Hepatocyte (in vitro differentiated cells): ENCODE measurements around the gene MEGF8. TPM values are rescaled to one million over a fixed set of nuclear protein-coding genes. Genes with fewer than 3 reads are reported as not detected.

Source experiments
- DNase-seq: peaks from one replicate; pipeline ENCODE4 v3.0.0-alpha.2; 2016; ENCODE audit warnings: low spot score
- H2AFZ ChIP-seq: fragments of 200-600 bp; sonication (generic); 2 replicates; pipeline ENCODE4 v1.6.0; 2016; ENCODE audit warnings: antibody characterized with exemption, mild to moderate bottlenecking
- H3K27ac ChIP-seq: fragments of 200-600 bp; sonication (generic); 2 replicates; pipeline ENCODE4 v1.5.1; 2016; ENCODE audit warnings: mild to moderate bottlenecking
- H3K27me3 ChIP-seq: fragments of 200-600 bp; sonication (generic); 2 replicates; pipeline ENCODE4 v1.6.1; 2016
- H3K36me3 ChIP-seq: fragments of 200-600 bp; sonication (generic); replicated peaks from 2 replicates; pipeline ENCODE4 v1.5.1; 2016; ENCODE audit warnings: low read depth; ENCODE audit not compliant: insufficient read depth
- H3K4me1 ChIP-seq: fragments of 200-600 bp; sonication (generic); 2 replicates; pipeline ENCODE4 v1.5.1; 2016; ENCODE audit warnings: mild to moderate bottlenecking, moderate library complexity; ENCODE audit not compliant: insufficient read depth
- H3K4me2 ChIP-seq: fragments of 200-600 bp; sonication (generic); 2 replicates; pipeline ENCODE4 v1.6.0; 2016
- H3K4me3 ChIP-seq: fragments of 200-600 bp; sonication (generic); 2 replicates; pipeline ENCODE4 v1.5.1; 2016; ENCODE audit warnings: mild to moderate bottlenecking
- H3K79me2 ChIP-seq: fragments of 200-600 bp; sonication (generic); 2 replicates; pipeline ENCODE4 v1.6.0; 2017; ENCODE audit warnings: mild to moderate bottlenecking
- H3K9me2 ChIP-seq: fragments of 200-600 bp; sonication (generic); replicated peaks from 2 replicates; pipeline ENCODE4 v1.6.0; 2017; ENCODE audit warnings: mild to moderate bottlenecking; ENCODE audit not compliant: insufficient read depth
- H3K9me3 ChIP-seq: fragments of 200-600 bp; sonication (generic); 2 replicates; pipeline ENCODE4 v1.5.1; 2016; ENCODE audit warnings: low read depth, mild to moderate bottlenecking
- H4K20me1 ChIP-seq: fragments of 200-600 bp; sonication (generic); 2 replicates; pipeline ENCODE4 v1.6.0; 2016; ENCODE audit warnings: mild to moderate bottlenecking; ENCODE audit not compliant: insufficient read depth, poor library complexity, severe bottlenecking
- EZH2 ChIP-seq: fragments of 200-600 bp; sonication (generic); IDR thresholded peaks from 2 replicates; pipeline ENCODE4 v1.6.1; 2016; ENCODE audit warnings: antibody characterized with exemption, mild to moderate bottlenecking, borderline replicate concordance
- EZH2phosphoT487 ChIP-seq: fragments of 200-600 bp; sonication (generic); IDR thresholded peaks from one replicate; pipeline ENCODE4 v1.6.1; 2018; ENCODE audit warnings: antibody characterized with exemption, mild to moderate bottlenecking, low read depth, moderate library complexity; ENCODE audit not compliant: unreplicated experiment, severe bottlenecking
- WGBS: methylation state at CpG from one replicate; pipeline ENCODE4 v1.1.6; 2016; ENCODE audit warnings: low lambda C conversion rate; ENCODE audit errors: missing lambda C conversion rate; 5-methylcytosine and 5-hydroxymethylcytosine counted together
- polyA plus RNA-seq: library from polyadenylated mRNA; unstranded; fragments of >200 nt; fragmentation: Nextera tagmentation; extraction: Ambion mirVana; gene quantifications from 2 replicates; pipeline ENCODE4 v1.2.1, GENCODE V29; 2016
- total RNA-seq: library from RNA; depleted of rRNA; stranded (reverse); fragments of >200 nt; gene quantifications from 2 replicates; pipeline ENCODE4 v1.2.3, GENCODE V29; 2014
- TF ChIP-seq, protein P1 (sequence below): fragments of 200-600 bp; sonication (generic); IDR thresholded peaks from 2 replicates; pipeline ENCODE4 v1.5.1; 2016; ENCODE audit warnings: antibody characterized with exemption, mild to moderate bottlenecking; ENCODE audit not compliant: poor library complexity

Gene MEGF8
- total and polyA plus RNA-seq, 2 experiments from 2014 or later, result 8.3 to 19.2 TPM

DNA sequence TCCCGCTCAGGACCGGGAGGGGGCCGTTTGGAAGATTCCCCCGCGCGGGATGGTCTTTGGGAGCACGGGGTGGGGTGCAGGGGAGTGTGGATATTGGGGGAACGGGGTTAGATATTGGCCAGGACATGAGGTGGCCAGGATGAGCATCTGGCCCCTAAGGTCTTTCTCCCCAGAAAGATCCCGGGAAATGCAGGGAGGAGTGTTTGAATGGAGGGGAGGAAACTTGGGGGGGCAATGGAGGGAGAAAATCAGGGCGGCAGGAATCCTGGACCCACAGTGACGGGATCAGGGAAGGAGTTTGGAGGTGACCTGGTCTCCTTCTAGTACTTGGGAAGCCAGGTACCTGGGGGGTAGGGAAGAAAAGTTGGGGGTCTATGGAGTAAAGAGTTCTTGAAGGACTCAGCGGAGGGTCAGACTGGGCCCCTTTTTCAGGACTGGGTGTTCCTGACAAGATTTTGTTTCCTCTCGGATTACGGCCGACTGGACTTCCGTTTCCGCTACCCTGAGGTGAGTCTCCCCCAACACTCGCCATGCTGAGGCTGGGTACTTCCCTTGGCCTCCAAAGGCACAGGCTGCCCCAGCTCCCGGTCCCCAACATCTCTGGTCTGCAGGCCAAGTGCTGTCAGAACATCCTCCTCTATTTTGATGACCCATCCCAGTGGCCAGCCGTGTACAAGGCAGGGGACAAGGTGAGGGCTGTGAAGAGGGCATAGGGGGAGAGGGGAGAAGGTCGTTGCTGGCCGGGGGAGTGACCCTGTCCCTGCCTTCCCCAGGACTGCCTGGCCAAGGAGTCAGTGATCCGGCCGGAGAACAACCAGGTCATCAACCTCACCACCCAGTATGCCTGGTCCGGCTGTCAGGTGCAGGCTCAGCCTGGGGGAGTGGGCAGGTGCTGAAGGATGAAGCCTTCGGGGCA is 11.3 kb upstream of the MEGF8 start:
- TF ChIP-seq EZH2phosphoT487 (no peak), EZH2 (no peak)
- TF ChIP-seq, protein P1, sequence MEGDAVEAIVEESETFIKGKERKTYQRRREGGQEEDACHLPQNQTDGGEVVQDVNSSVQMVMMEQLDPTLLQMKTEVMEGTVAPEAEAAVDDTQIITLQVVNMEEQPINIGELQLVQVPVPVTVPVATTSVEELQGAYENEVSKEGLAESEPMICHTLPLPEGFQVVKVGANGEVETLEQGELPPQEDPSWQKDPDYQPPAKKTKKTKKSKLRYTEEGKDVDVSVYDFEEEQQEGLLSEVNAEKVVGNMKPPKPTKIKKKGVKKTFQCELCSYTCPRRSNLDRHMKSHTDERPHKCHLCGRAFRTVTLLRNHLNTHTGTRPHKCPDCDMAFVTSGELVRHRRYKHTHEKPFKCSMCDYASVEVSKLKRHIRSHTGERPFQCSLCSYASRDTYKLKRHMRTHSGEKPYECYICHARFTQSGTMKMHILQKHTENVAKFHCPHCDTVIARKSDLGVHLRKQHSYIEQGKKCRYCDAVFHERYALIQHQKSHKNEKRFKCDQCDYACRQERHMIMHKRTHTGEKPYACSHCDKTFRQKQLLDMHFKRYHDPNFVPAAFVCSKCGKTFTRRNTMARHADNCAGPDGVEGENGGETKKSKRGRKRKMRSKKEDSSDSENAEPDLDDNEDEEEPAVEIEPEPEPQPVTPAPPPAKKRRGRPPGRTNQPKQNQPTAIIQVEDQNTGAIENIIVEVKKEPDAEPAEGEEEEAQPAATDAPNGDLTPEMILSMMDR, result no peak
- H3K4me3 ChIP-seq, result no peak overlapping the region
- DNase-seq, result no peak
- H3K27me3 ChIP-seq, result peaks cover 24% of the 10 kb centered on the region
- peak overlapping the region; percentile 96 for H3K4me2 ChIP-seq
- no peaks in the 10 kb centered on the region for H3K79me2 ChIP-seq
- WGBS, result 41% methylated on average over 26 of the region's 26 CpGs
- H2AFZ ChIP-seq, result no peak overlapping the region
- H3K27ac ChIP-seq, result no peak overlapping the region
- H3K36me3 ChIP-seq, result no peaks in the 10 kb centered on the region
- H4K20me1 ChIP-seq, result no peaks in the 10 kb centered on the region
- no peaks in the 10 kb centered on the region for H3K9me2 ChIP-seq
- H3K4me1 ChIP-seq, result no peaks in the 10 kb centered on the region
- no peaks in the 10 kb centered on the region for H3K9me3 ChIP-seq

DNA sequence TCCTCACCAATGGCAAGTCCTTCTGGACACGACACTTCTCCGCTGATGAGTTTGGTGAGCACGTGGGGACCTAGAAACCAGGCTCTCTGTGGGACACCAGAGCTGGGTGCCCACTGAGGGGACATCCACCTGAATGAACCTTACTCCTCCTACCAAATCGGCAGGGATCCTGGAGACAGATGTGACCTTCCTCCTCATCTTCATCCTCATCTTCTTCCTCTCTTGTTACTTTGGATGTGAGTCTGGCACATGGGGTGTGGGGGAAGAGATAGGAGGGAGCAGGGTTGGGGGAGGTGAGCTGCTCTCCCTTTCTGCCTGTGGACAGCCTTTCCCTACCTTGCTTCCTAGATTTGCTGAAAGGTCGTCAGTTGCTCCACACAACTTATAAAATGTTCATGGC is 10.4 kb upstream of the MEGF8 start:
- H2AFZ ChIP-seq, result no peak overlapping the region
- no peaks in the 10 kb centered on the region for H3K9me3 ChIP-seq
- TF ChIP-seq, protein P1, result no peak
- TF ChIP-seq EZH2, result no peak
- no peak for TF ChIP-seq EZH2phosphoT487
- no peaks in the 10 kb centered on the region for H4K20me1 ChIP-seq
- peaks cover 25% of the 10 kb centered on the region for H3K27me3 ChIP-seq
- no peak overlapping the region for H3K4me3 ChIP-seq
- H3K9me2 ChIP-seq, result no peaks in the 10 kb centered on the region
- DNase-seq, result no peak
- H3K79me2 ChIP-seq, result no peaks in the 10 kb centered on the region
- WGBS, result 71% methylated on average over 5 of the region's 5 CpGs
- no peaks in the 10 kb centered on the region for H3K4me1 ChIP-seq
- H3K4me2 ChIP-seq, result no peak overlapping the region
- H3K36me3 ChIP-seq, result no peaks in the 10 kb centered on the region
- H3K27ac ChIP-seq, result no peak overlapping the region

DNA sequence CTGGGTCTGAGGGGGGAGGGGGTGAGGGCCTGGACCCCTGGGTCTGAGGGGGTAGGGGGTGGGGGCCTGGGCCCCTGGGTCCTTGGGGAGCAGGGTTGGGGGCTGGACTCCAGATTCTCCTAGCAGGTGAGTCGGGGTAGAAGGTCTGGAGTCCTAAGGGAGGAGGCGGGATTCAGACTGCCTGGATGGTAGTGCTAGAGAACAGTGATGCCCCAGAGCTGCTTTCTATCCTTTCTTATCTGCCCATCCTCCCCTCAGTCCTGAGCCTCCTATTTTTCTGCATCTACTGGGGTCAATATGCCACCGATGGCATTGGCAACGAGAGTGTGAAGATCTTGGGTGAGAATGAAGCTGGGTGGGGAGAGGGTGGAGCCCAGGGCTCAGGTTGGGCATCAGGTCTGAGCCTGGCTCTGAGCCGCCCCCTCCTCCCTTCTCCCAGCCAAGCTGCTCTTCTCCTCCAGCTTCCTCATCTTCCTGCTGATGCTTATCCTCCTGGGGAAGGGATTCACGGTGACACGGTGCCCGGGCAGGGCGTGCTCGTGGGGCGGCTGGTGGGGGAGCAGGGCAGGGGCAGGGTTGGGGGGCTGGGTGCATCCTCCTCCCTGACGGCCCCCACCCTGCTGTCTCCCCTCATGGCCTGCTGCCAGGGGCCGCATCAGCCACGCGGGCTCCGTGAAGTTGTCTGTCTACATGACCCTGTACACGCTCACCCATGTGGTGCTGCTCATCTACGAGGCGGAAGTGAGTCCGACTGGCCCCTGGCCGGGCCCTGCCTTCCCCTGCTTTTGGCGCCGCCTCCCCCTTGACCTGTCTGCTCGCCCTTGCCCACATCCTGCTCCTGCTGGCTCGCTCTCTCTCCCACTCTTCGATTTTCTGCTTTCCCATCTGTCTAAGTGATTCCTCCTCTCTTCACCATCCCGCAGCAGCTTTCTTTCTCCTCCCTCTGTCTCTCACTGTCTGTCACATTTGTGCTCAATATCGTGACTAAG is 8.9 kb upstream of the MEGF8 start:
- no peaks in the 10 kb centered on the region for H4K20me1 ChIP-seq
- H3K4me1 ChIP-seq, result no peaks in the 10 kb centered on the region
- H2AFZ ChIP-seq, result no peak overlapping the region
- no peaks in the 10 kb centered on the region for H3K9me3 ChIP-seq
- H3K27me3 ChIP-seq, result peaks cover 36% of the 10 kb centered on the region
- no peaks in the 10 kb centered on the region for H3K79me2 ChIP-seq
- H3K9me2 ChIP-seq, result no peaks in the 10 kb centered on the region
- WGBS, result 75% methylated on average over 24 of the region's 28 CpGs
- no peak overlapping the region for H3K4me2 ChIP-seq
- no peak for DNase-seq
- no peak overlapping the region for H3K4me3 ChIP-seq
- H3K27ac ChIP-seq, result no peak overlapping the region
- no peaks in the 10 kb centered on the region for H3K36me3 ChIP-seq
- TF ChIP-seq EZH2 (no peak), EZH2phosphoT487 (no peak)
- TF ChIP-seq, protein P1, result no peak
